Measurements from ENCODE around the gene FAM83C.

DNA sequence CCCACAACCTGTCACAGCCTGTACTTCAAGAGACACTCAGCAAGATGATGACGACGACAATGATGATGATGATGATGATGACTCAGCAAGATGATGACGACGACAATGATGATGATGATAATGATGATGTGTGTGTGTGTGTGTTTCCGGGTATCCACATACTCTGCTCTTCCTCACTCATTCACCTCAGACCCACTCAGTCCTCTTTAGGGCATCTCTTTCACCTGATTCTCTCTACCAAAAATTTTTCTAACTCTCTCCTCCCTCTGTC is 6.5 kb downstream of the FAM83C start:
- no peak for TF ChIP-seq POLR2A (IDR thresholded peaks at IDR 0.05; ENCODE audit: low read length)
- no peak for TF ChIP-seq SMC3 (IDR thresholded peaks at IDR 0.05)
- TF ChIP-seq EP300 (IDR thresholded peaks at IDR 0.05), result no peak
- no peak for TF ChIP-seq MAZ (IDR thresholded peaks at IDR 0.05; ENCODE audit: borderline replicate concordance, low read depth, low read length)
- TF ChIP-seq, protein P1, sequence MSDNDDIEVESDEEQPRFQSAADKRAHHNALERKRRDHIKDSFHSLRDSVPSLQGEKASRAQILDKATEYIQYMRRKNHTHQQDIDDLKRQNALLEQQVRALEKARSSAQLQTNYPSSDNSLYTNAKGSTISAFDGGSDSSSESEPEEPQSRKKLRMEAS (IDR thresholded peaks at IDR 0.05), result no peak
- TF ChIP-seq, protein P2, sequence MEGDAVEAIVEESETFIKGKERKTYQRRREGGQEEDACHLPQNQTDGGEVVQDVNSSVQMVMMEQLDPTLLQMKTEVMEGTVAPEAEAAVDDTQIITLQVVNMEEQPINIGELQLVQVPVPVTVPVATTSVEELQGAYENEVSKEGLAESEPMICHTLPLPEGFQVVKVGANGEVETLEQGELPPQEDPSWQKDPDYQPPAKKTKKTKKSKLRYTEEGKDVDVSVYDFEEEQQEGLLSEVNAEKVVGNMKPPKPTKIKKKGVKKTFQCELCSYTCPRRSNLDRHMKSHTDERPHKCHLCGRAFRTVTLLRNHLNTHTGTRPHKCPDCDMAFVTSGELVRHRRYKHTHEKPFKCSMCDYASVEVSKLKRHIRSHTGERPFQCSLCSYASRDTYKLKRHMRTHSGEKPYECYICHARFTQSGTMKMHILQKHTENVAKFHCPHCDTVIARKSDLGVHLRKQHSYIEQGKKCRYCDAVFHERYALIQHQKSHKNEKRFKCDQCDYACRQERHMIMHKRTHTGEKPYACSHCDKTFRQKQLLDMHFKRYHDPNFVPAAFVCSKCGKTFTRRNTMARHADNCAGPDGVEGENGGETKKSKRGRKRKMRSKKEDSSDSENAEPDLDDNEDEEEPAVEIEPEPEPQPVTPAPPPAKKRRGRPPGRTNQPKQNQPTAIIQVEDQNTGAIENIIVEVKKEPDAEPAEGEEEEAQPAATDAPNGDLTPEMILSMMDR (IDR thresholded peaks at IDR 0.05), result no peak
- TF ChIP-seq, protein P3, sequence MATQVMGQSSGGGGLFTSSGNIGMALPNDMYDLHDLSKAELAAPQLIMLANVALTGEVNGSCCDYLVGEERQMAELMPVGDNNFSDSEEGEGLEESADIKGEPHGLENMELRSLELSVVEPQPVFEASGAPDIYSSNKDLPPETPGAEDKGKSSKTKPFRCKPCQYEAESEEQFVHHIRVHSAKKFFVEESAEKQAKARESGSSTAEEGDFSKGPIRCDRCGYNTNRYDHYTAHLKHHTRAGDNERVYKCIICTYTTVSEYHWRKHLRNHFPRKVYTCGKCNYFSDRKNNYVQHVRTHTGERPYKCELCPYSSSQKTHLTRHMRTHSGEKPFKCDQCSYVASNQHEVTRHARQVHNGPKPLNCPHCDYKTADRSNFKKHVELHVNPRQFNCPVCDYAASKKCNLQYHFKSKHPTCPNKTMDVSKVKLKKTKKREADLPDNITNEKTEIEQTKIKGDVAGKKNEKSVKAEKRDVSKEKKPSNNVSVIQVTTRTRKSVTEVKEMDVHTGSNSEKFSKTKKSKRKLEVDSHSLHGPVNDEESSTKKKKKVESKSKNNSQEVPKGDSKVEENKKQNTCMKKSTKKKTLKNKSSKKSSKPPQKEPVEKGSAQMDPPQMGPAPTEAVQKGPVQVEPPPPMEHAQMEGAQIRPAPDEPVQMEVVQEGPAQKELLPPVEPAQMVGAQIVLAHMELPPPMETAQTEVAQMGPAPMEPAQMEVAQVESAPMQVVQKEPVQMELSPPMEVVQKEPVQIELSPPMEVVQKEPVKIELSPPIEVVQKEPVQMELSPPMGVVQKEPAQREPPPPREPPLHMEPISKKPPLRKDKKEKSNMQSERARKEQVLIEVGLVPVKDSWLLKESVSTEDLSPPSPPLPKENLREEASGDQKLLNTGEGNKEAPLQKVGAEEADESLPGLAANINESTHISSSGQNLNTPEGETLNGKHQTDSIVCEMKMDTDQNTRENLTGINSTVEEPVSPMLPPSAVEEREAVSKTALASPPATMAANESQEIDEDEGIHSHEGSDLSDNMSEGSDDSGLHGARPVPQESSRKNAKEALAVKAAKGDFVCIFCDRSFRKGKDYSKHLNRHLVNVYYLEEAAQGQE (IDR thresholded peaks at IDR 0.05), result no peak
- no peak for TF ChIP-seq CBX8 (IDR thresholded peaks at IDR 0.05)
- no peak for TF ChIP-seq TFCP2L1 (CRISPR knock-in tag; IDR thresholded peaks at IDR 0.05)
- TF ChIP-seq, protein P4, sequence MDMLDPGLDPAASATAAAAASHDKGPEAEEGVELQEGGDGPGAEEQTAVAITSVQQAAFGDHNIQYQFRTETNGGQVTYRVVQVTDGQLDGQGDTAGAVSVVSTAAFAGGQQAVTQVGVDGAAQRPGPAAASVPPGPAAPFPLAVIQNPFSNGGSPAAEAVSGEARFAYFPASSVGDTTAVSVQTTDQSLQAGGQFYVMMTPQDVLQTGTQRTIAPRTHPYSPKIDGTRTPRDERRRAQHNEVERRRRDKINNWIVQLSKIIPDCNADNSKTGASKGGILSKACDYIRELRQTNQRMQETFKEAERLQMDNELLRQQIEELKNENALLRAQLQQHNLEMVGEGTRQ (IDR thresholded peaks at IDR 0.05), result no peak
- no peak for TF ChIP-seq EHMT2 (IDR thresholded peaks at IDR 0.05; ENCODE audit: low read depth)
- TF ChIP-seq JUN (IDR thresholded peaks at IDR 0.05), result no peak
- TF ChIP-seq RAD21 (conservative IDR thresholded peaks at IDR 0.05 in 1 of 2, IDR thresholded peaks at IDR 0.05 in 1 of 2), result no peak
- TF ChIP-seq POLR2AphosphoS2 (conservative IDR thresholded peaks at IDR 0.05; ENCODE audit: low read length), result no peak

Measured in A549 (cell line).